Activated CD8-positive, alpha-beta memory T cell treated with anti-CD3 and anti-CD28 coated beads for 4 hours (primary cell): ENCODE data around the gene MACROD2.
"Not testable (repeated sequence)": the region's sequence is repeated elsewhere in the genome, so short reads cannot be mapped to it uniquely, and the experiment has no call there.

Experiments
- DNase-seq, 2 donors: peaks; one replicate each; pipeline ENCODE4 v3.0.0-alpha.2; 2020; ENCODE audit warnings: low read depth in 2 of 2

MACROD2 gene

GRCh38 chr20:14953736-14954135, 958.4 kb downstream of the MACROD2 start:
- no peak for DNase-seq

GRCh38 chr20:14955399-14955798, 960.1 kb downstream of the MACROD2 start:
- DNase-seq: no peak

DNA sequence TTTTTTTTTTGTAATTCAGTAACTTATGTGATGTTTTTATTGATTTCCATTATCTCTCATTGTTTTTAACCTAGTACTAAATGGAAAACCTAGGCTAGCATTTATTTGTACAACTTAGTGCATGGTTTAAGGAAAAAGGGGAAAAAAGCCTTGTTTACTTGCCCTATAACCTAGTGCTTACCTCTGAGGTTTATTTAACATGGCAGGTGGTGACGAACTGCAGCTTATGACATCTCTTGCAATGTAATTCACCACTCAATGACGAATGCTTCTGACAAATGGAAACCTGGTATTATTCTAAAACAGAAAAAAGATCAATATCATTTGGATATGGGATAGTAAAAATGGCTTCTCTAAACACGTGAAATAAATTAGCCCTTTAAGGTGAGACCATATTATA, 960.7 kb downstream of the MACROD2 start:
- DNase-seq: no peak

DNA sequence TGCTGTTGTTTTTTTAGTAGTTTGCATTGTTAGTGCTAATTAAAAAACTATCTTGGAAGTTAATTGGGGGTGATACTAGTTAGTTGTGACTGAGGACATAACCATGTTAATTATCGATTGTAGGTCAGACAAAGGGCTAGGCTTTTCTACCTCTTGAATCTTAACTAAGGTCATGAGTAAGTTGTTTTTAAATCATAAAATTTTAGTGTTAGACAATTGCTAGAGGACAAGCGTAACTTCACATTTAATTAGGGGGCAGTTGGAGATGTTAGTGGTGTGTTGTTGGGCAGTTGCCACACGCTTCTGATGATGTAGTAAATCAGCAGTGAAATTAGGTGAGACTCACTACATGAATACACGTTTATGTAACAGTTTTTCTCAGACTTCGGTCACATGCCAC, 961.2 kb downstream of the MACROD2 start:
- DNase-seq: no peak

DNA sequence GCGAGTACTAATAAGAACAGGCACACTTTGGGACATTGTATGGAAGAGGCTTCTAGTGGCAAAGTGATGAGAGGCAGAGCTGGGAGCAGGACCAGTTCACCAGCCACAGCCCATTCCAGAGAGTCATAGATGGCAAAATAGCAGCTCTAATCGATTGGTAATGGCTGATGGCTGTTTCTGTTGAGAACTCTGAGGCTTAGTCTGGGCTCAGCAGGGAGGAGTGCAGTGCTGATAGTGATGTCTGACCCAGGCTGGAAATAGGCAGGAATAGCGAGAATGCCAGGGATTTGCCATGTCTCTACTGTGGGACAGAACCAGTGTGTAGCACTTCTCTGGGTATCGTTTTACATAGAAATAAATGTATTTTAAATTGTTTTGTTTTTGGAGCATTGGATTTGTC, 962.1 kb downstream of the MACROD2 start:
- no peak for DNase-seq

- no peak for DNase-seq
Measured at GRCh38 chr20:14958626-14959025, 963.3 kb downstream of the MACROD2 start.

GRCh38 chr20:14959506-14960475, 964.5 kb downstream of the MACROD2 start:
- no peak for DNase-seq

DNA sequence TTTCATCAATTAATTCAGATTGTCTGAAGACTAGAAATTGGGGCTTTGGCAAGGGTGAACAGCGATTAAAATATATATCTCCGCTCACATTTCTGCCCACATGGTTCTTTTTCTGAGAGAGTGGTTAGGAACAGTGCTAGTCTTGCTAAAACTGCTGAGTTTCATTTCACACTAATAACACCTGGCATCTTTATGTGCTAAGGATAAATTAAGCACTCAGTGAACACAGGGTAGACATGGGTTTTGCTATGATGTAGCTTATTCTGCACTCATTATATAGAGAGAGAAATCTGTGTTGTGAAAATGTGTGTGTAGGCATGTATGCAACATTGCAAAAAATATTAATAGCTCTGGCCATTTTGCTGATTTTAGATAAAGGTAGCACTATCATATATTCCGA, 965.5 kb downstream of the MACROD2 start:
- no peak for DNase-seq

DNA sequence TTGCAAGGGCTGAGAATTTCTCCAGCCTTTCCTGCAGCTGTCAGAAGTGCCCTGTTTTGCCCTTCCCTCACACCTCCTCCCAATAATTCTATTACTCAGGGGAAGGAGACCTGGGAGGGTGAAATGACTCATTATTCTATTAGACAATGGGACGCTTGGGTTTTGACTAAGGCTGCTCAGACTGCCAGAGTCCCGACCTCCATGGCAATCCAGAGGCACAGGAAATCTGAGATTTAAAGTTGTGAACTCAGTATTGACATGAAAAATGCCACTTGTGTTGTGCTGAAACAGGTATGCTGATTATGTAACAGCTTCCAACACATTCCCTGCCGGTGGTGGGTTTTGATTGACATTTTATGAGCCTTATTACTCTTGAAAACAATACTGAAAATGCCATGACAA, 967.9 kb downstream of the MACROD2 start:
- no peak for DNase-seq

DNA sequence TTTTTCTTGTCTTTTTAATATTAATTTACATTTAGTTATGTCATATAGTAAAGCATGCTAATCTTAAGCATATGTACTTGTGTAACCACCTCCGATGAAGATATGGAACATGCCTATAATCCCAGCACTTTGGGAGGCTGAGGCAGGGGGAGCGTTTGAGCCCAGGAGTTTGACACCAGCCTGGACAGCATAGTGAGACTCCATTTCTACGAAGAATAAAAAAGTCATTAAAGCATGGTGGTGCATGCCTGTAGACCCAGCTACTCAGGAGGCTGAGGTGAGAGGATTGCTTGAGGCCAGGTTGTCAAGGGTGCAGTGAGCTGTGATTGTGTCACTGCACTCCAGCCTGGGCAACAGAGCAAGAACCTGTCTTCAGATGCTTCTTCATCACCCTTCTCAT, 970.9 kb downstream of the MACROD2 start:
- DNase-seq: no peak

- no peak for DNase-seq
Measured at GRCh38 chr20:14966808-14967207, 971.5 kb downstream of the MACROD2 start.

GRCh38 chr20:14972256-14972655, 976.9 kb downstream of the MACROD2 start:
- no peak for DNase-seq

- DNase-seq: no peak
Measured at GRCh38 chr20:14972690-14973089, 977.4 kb downstream of the MACROD2 start.

- no peak for DNase-seq
Measured at GRCh38 chr20:14979453-14979986, 984.2 kb downstream of the MACROD2 start.

DNA sequence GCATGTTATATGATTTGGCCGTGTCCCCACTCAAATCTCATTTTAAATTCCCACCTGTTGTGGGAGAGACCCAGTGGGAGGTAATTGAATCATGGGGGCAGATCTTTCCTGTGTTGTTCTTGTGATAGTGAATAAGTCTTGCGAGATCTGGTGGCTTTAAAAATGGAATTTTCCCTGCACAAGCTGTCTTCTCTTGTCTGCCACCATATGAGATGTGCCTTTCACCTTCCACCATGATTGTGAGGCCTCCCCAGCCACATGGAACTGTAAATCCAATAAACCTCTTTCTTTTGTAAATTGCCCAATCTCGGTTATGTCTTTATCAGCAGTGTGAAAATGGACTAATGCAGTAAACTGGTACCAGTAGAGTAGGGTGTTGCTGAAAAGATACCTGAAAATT, 986.2 kb downstream of the MACROD2 start:
- DNase-seq: not testable (repeated sequence)

GRCh38 chr20:14982324-14982723, 987.0 kb downstream of the MACROD2 start:
- DNase-seq: not testable (repeated sequence)

- no peak for DNase-seq
Measured at GRCh38 chr20:14984305-14984704, 989.0 kb downstream of the MACROD2 start.

DNA sequence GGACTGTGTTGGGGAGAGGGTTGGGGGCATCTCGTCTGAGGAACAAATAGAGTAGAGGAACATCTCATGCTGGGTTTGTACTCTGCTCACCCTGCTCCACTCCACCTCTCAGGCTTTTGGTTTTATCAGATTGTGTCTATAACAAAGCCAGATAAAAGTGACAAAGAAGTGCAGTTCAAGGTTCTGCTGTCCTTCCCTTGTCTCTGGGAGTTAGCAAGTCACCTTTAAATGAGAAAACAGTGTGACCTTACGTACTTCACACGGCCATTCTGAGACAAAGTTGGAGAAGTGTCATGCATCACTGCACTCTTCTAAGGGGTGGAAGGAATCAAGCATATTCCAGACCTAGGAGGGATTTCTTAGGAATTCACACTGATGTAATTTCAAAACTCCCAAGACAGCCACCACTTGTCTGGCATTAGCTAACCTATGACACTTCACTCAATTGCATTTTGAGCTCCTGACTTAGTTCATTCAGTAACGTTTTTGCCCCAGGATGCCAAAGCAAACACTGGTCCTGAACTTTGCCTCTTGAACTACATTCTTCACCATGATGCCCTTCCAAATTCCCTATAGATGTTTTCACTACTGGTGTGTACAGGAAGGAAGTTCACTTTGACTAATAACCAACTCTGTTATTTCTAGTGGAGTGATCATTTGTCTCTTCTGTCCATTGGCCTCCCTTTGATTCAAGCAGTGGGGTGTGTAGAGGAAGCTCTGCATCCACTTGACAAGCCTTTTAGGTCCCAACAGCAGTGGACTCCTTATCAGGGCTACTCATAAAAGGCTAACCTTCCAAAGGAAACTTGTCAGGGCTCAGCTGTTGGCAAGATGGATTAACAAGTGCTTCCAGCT, 989.7 kb downstream of the MACROD2 start:
- DNase-seq: no peak

GRCh38 chr20:14986026-14986655, 990.8 kb downstream of the MACROD2 start:
- DNase-seq: no peak

GRCh38 chr20:14986656-14987055, 991.3 kb downstream of the MACROD2 start:
- no peak for DNase-seq

- DNase-seq: no peak
Measured at GRCh38 chr20:14989535-14990290, 994.4 kb downstream of the MACROD2 start.
